ENCODE data around the gene ADGRG3.

ADGRG3 gene

DNA sequence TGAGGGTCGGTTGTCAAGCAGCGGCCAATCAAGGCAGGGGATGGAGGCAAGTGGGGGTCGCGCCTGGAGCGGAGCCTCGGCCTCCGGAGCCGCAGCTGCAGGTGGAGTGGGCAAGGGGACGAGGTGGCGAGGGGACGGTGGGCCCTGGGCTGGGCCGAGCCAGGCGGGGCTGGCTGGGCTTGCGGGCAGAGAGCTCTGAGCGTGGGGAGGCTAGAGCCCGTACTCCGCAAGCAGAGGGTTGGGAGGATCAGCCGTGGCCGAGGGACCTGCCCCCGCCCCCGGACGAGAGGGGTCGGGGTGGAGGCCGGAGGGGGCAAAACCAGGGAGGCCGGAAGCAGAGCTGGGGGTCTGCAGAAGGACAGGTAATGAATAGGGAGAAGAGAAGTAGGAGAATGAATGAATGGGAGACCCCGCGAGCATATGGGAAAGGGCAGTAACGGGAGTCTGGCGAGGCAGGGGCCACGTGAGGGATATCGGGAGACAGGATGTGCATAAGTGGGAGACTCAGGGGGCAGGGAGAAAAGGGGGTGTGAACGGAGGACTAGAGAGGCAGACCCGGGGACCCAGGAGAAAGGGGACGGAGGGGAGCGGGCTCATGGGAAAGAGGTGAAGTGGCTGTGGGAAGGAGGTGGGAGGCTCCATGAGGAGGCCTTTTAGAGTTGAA, 67.8 kb downstream of the ADGRG3 start, which contains the start of gene KATNB1:
Gene KATNB1, plus strand, starts transcription at position 16 of the 664 bp plus-strand sequence. CDS start 1,474 bp downstream, outside the sequence.
- TF ChIP-seq, protein P1, sequence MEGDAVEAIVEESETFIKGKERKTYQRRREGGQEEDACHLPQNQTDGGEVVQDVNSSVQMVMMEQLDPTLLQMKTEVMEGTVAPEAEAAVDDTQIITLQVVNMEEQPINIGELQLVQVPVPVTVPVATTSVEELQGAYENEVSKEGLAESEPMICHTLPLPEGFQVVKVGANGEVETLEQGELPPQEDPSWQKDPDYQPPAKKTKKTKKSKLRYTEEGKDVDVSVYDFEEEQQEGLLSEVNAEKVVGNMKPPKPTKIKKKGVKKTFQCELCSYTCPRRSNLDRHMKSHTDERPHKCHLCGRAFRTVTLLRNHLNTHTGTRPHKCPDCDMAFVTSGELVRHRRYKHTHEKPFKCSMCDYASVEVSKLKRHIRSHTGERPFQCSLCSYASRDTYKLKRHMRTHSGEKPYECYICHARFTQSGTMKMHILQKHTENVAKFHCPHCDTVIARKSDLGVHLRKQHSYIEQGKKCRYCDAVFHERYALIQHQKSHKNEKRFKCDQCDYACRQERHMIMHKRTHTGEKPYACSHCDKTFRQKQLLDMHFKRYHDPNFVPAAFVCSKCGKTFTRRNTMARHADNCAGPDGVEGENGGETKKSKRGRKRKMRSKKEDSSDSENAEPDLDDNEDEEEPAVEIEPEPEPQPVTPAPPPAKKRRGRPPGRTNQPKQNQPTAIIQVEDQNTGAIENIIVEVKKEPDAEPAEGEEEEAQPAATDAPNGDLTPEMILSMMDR (IDR thresholded peaks at IDR 0.05; ENCODE audit: poor library complexity, severe bottlenecking), result no peak
- H3K27me3 ChIP-seq (ENCODE audit: insufficient read depth, poor library complexity, severe bottlenecking), result no peaks in the 10 kb centered on the region
- H3K4me3 ChIP-seq (ENCODE audit: severe bottlenecking), result peak within 1 kb of the TSS; percentile 74
- no peaks in the 10 kb centered on the region for H3K9me3 ChIP-seq (ENCODE audit: severe bottlenecking)
- DNase-seq (ENCODE audit: low spot score) (no peak), ATAC-seq (ENCODE audit: low read depth) (peak; percentile 22; the same call in 2 of the 3 replicates)
- peaks cover 6% of the 10 kb centered on the region for H3K36me3 ChIP-seq (ENCODE audit: low read depth)
- H3K4me1 ChIP-seq (ENCODE audit: insufficient read depth, poor library complexity, severe bottlenecking), result no peaks in the 10 kb centered on the region
- peak within 1 kb of the TSS; percentile 35 for H3K27ac ChIP-seq (ENCODE audit: poor library complexity, severe bottlenecking)

DNA sequence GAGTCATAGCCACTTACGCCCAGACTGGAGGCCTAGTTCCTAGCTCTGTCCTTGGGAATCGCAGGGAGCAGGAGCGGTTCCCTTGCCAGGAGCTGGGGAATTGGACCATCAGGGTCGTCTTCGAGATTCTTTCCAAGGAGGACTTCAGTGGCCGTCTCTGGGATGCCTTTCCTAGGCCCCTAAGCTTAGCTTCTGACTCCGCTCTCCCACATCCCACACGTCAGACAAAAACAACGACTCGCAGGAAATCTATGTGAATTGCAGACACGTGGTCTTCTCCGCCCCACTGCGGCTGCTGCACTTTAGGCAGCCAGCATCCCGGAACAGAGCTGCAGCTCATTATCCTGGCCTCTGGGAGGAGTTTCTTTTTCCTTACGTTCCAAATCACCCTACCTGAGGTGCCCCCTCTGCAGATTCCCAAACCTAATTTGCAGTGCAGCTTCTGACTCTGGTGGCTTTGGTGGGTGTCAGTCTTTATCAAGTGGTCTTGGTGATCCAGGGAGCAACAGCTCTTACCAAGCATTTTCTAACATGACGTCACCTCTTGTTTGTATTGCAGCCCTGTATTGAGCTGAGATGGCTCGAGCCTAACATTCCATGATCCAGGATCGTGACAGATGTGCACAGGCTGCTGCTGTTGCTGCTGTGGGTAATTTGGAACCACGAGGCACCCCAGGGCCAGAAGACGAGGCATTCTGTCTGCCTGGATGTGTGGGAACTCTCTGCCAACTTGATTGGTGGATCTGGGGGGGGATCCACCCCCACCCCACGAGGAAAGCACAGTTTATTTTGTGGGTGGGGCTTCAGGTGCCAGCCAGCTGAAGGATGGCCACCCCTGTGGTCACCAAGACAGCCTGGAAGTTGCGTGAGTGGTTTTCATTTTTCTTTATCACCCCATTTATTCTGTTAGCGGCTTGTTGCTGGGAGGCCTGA, 68.6 kb downstream of the ADGRG3 start:
- H3K9me3 ChIP-seq (ENCODE audit: severe bottlenecking), result no peaks in the 10 kb centered on the region
- H3K27me3 ChIP-seq (ENCODE audit: insufficient read depth, poor library complexity, severe bottlenecking), result no peaks in the 10 kb centered on the region
- DNase-seq (ENCODE audit: low spot score) (no peak), ATAC-seq (ENCODE audit: low read depth) (peak; percentile 20; the same call in 2 of the 3 replicates)
- H3K27ac ChIP-seq (ENCODE audit: poor library complexity, severe bottlenecking), result peak overlapping the region; percentile 30
- H3K36me3 ChIP-seq (ENCODE audit: low read depth), result peaks cover 6% of the 10 kb centered on the region
- TF ChIP-seq, protein P1 (IDR thresholded peaks at IDR 0.05; ENCODE audit: poor library complexity, severe bottlenecking), result peak; percentile 42
- no peaks in the 10 kb centered on the region for H3K4me1 ChIP-seq (ENCODE audit: insufficient read depth, poor library complexity, severe bottlenecking)
- H3K4me3 ChIP-seq (ENCODE audit: severe bottlenecking), result peak overlapping the region; percentile 74

DNA sequence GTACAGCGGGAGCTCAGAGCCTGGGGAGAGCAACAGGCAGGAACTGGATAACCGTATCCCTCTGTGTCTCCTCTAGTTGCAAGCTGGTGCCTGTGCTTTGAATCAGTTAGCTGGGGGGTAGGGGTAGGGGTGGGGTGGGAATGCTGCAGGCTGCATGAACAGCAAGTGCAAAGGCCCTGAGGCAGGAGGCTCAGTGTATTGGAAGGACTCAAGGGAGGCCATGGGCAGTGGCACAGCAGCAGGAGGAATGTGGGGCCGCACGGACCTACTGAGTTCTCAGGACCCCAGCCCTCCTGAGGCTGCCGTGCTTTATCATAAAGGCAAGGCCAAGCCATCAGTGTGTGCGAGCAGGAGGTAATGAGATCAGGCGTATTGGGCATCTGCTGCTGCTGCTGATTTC, 70.7 kb downstream of the ADGRG3 start:
- Histone ChIP-seq H3K27me3 (ENCODE audit: insufficient read depth, poor library complexity, severe bottlenecking) (no peaks in the 10 kb centered on the region), H3K4me3 (ENCODE audit: severe bottlenecking) (no peak overlapping the region), H3K36me3 (ENCODE audit: low read depth) (peaks cover 6% of the 10 kb centered on the region), H3K9me3 (ENCODE audit: severe bottlenecking) (no peaks in the 10 kb centered on the region), H3K4me1 (ENCODE audit: insufficient read depth, poor library complexity, severe bottlenecking) (no peaks in the 10 kb centered on the region), H3K27ac (ENCODE audit: poor library complexity, severe bottlenecking) (no peak overlapping the region)
- ATAC-seq (ENCODE audit: low read depth) (no peak), DNase-seq (ENCODE audit: low spot score) (no peak)
- TF ChIP-seq, protein P1 (IDR thresholded peaks at IDR 0.05; ENCODE audit: poor library complexity, severe bottlenecking), result no peak
